ENCODE data around the gene PFDN1. TPM values are rescaled to one million over a fixed set of nuclear protein-coding genes. Genes with fewer than 3 reads are reported as not detected.

PFDN1 gene
- total RNA-seq, 4 donors from 2014 or later, result 42.7 to 102 (median 70.9) TPM

GRCh38 chr5:140273401-140273877 is 29.5 kb downstream of the PFDN1 start:
- DNase-seq, result no peak
- intact Hi-C loops (cut with DNase I; ENCODE audit: low total_unique reads), result no loop called here
- H3K27ac ChIP-seq, result no peak overlapping the region

GRCh38 chr5:140270008-140270407 is 32.9 kb downstream of the PFDN1 start:
- no peaks in the 10 kb centered on the region for H3K36me3 ChIP-seq
- intact Hi-C loops (cut with DNase I; ENCODE audit: low total_unique reads), result no loop called here
- DNase-seq, result no peak
- H3K27me3 ChIP-seq, result no peaks in the 10 kb centered on the region
- no peak overlapping the region for H3K27ac ChIP-seq
- H3K9me3 ChIP-seq, result no peaks in the 10 kb centered on the region
- H3K4me1 ChIP-seq, result no peaks in the 10 kb centered on the region
- H3K4me3 ChIP-seq, result no peak overlapping the region
- no peak for TF ChIP-seq CTCF (IDR thresholded peaks at IDR 0.05)
- no peak for TF ChIP-seq POLR2A (IDR thresholded peaks at IDR 0.05)

More at GRCh38 chr5:140273401-140273877, 29.5 kb downstream of the PFDN1 start:
- TF ChIP-seq POLR2A (IDR thresholded peaks at IDR 0.05), result no peak
- no peak for TF ChIP-seq CTCF (IDR thresholded peaks at IDR 0.05)
- Histone ChIP-seq H3K36me3 (no peaks in the 10 kb centered on the region), H3K9me3 (no peaks in the 10 kb centered on the region), H3K4me3 (no peak overlapping the region), H3K4me1 (no peaks in the 10 kb centered on the region), H3K27me3 (no peaks in the 10 kb centered on the region)

GRCh38 chr5:140267559-140268018 is 35.3 kb downstream of the PFDN1 start:
- Histone ChIP-seq H3K4me3 (no peak overlapping the region), H3K27me3 (no peaks in the 10 kb centered on the region), H3K9me3 (no peaks in the 10 kb centered on the region), H3K36me3 (no peaks in the 10 kb centered on the region), H3K27ac (peak overlapping the region in 1 of 2 donors; percentile 46), H3K4me1 (no peaks in the 10 kb centered on the region)
- no peak for DNase-seq
- TF ChIP-seq POLR2A (IDR thresholded peaks at IDR 0.05), result no peak
- no peak for TF ChIP-seq CTCF (IDR thresholded peaks at IDR 0.05)
- intact Hi-C loops (cut with DNase I; ENCODE audit: low total_unique reads), result no loop called here

GRCh38 chr5:140267201-140267540 is 35.7 kb downstream of the PFDN1 start:
- peak overlapping the region in 1 of 2 donors; percentile 46 for H3K27ac ChIP-seq
- intact Hi-C loops (cut with DNase I; ENCODE audit: low total_unique reads), result no loop called here
- H3K27me3 ChIP-seq, result no peaks in the 10 kb centered on the region
- H3K4me1 ChIP-seq, result no peaks in the 10 kb centered on the region
- TF ChIP-seq POLR2A (IDR thresholded peaks at IDR 0.05) (no peak), CTCF (IDR thresholded peaks at IDR 0.05) (no peak)
- H3K4me3 ChIP-seq, result no peak overlapping the region
- DNase-seq, result no peak
- H3K9me3 ChIP-seq, result no peaks in the 10 kb centered on the region
- no peaks in the 10 kb centered on the region for H3K36me3 ChIP-seq

- intact Hi-C loops (cut with DNase I; ENCODE audit: low total_unique reads), result no loop called here
- Histone ChIP-seq H3K27me3 (no peaks in the 10 kb centered on the region), H3K4me1 (peaks cover 0 to 3% of the 10 kb centered on the region in 2 donors), H3K27ac (no peak overlapping the region), H3K4me3 (no peak overlapping the region), H3K36me3 (no peaks in the 10 kb centered on the region), H3K9me3 (no peaks in the 10 kb centered on the region)
- TF ChIP-seq POLR2A (IDR thresholded peaks at IDR 0.05) (no peak), CTCF (IDR thresholded peaks at IDR 0.05) (no peak)
- no peak for DNase-seq
Observed at GRCh38 chr5:140266471-140267200, 36.3 kb downstream of the PFDN1 start.

Data from uterus (tissue), 4 donors.